ENCODE results near the gene C2orf68.

GRCh38 chr2:85585781-85586105, 26.1 kb downstream of the C2orf68 start:
- TF ChIP-seq CTCF (IDR thresholded peaks at IDR 0.05) (no peak), EZH2 (IDR thresholded peaks at IDR 0.05; ENCODE audit: borderline replicate concordance, insufficient read depth, low read depth, low read length, poor library complexity, severe bottlenecking) (no peak)

Data from B cell (primary cell).